HepG2 (cell line): ENCODE results near the gene CTNNBL1. TPM values are rescaled to one million over a fixed set of nuclear protein-coding genes. Genes with fewer than 3 reads are reported as not detected.

Experiments used
- ATAC-seq: fragments of 200-7000 bp; cut with Tn5 transposase; 3 replicates; pipeline ENCODE4 v1.9.1; 2020; ENCODE audit warnings: mild to moderate bottlenecking, moderate library complexity
- BruUV-seq: library from RNA; stranded (reverse); fragments of 400-500 nt; replicated peaks from 2 replicates; lab custom pipeline; 2021; lab: Mats Ljungman, UMichigan
- CTCF ChIA-PET: fragments of 300-600 bp; formaldehyde crosslinking; extraction: SDS; loops from one replicate; lab custom pipeline; 2021; ENCODE audit warnings: low total read pairs, inconsistent platforms, low intra/inter-chr PET ratio; lab: Yijun Ruan, JAX
- POLR2A ChIA-PET: fragments of 350-600 bp; sonication (Branson Sonifier 250); formaldehyde crosslinking; loops from one replicate; lab custom pipeline; 2020; ENCODE audit warnings: antibody characterized with exemption, inconsistent platforms; lab: Yijun Ruan, JAX
- DNase-seq: peaks from one replicate; pipeline ENCODE4 v3.0.0-alpha.2; 2015; ENCODE audit warnings: low spot score
- FAIRE-seq: peaks from 3 replicates; lab custom pipeline; 2011; peaks lifted over from hg19 to GRCh38; lab: Jason Lieb, UNC
- H2AFZ ChIP-seq: one replicate; pipeline ENCODE4 v1.6.1; 2011; ENCODE audit warnings: low read length, inconsistent platforms
- H3K27ac ChIP-seq: fragments of 300-600 bp; 3 replicates; pipeline ENCODE4 v1.8.0; 2011; ENCODE audit warnings: mixed run types, mild to moderate bottlenecking, mixed read lengths, low read length, inconsistent platforms; ENCODE audit not compliant: insufficient read depth; ENCODE audit errors: extremely low read length
- H3K27me3 ChIP-seq, 2 experiments: fragments of 200-600 bp in 1 of 2; 2 replicates in 1 of 2; 3 replicates in 1 of 2; pipeline versions ENCODE4 v1.6.0 to v1.8.0; 2011; ENCODE audit warnings: low read length in 2 of 2, mild to moderate bottlenecking in 2 of 2, moderate library complexity in 2 of 2, inconsistent platforms in 1 of 2; ENCODE audit not compliant: insufficient read depth in 2 of 2, control insufficient read depth in 1 of 2
- H3K36me3 ChIP-seq, 2 experiments: fragments of 200-600 bp in 1 of 2; replicated peaks in 1 of 2; 2 replicates in 1 of 2; 3 replicates in 1 of 2; pipeline versions ENCODE4 v1.5.1 to v1.8.0; 2011; ENCODE audit warnings: low read length in 2 of 2, inconsistent platforms in 1 of 2; ENCODE audit not compliant: insufficient read depth in 2 of 2, control insufficient read depth in 1 of 2
- H3K4me1 ChIP-seq: 2 replicates; pipeline ENCODE4 v1.5.1; 2012; ENCODE audit warnings: low read length, inconsistent platforms; ENCODE audit not compliant: insufficient read depth
- H3K4me2 ChIP-seq: 2 replicates; pipeline ENCODE4 v1.6.0; 2011; ENCODE audit warnings: low read depth, low read length, inconsistent platforms
- H3K4me3 ChIP-seq, 3 experiments: fragments of 200-600 bp in 1 of 3; sonication (generic), shearing (Covaris generic) in 1 of 3; replicated peaks in 1 of 3; 2 replicates each; pipeline ENCODE4 v1.5.1; 2011 to 2016; ENCODE audit warnings: low read length in 3 of 3, inconsistent platforms in 2 of 3, low read depth in 2 of 3, mild to moderate bottlenecking in 2 of 3, control low read depth in 1 of 3, mixed read lengths in 1 of 3; ENCODE audit not compliant: insufficient read depth in 1 of 3
- H3K79me2 ChIP-seq: one replicate; pipeline ENCODE4 v1.6.1; 2011; ENCODE audit warnings: low read length, inconsistent platforms; ENCODE audit not compliant: insufficient read depth
- H3K9ac ChIP-seq: 2 replicates; pipeline ENCODE4 v1.6.0; 2011; ENCODE audit warnings: mild to moderate bottlenecking, low read depth, low read length, inconsistent platforms; ENCODE audit not compliant: insufficient read depth
- H3K9me3 ChIP-seq: 2 replicates; pipeline ENCODE4 v1.5.1; 2012; ENCODE audit warnings: mild to moderate bottlenecking, low read length
- H4K20me1 ChIP-seq: 2 replicates; pipeline ENCODE4 v1.6.0; 2011; ENCODE audit warnings: inconsistent platforms, mild to moderate bottlenecking, low read length, moderate library complexity; ENCODE audit not compliant: insufficient read depth
- CCAR2 ChIP-seq: fragments of 200-400 bp; formaldehyde crosslinking; optimal IDR thresholded peaks from 2 replicates; pipeline ENCODE3; 2018; ENCODE audit warnings: low read depth, mild to moderate bottlenecking, low read length, moderate library complexity
- FOXO1 ChIP-seq: sonication (generic); formaldehyde crosslinking; IDR thresholded peaks from 2 replicates; pipeline ENCODE4 v1.4.0; 2020; ENCODE audit warnings: missing genetic modification reagents
- FOXP1 ChIP-seq, 2 experiments: fragments of 450-650 bp in 1 of 2; IDR thresholded peaks; 2 replicates each; pipeline ENCODE4 v1.6.1; 2017 to 2018; ENCODE audit warnings: antibody characterized with exemption in 1 of 2
- GABPA ChIP-seq, 2 experiments: IDR thresholded peaks; 2 replicates each; pipeline ENCODE4 v1.6.1; 2011 to 2016; ENCODE audit warnings: low read depth in 2 of 2, low read length in 1 of 2, missing biosample characterization in 1 of 2, missing genetic modification characterization in 1 of 2
- NCOR1 ChIP-seq: fragments of 200-600 bp; sonication (generic); IDR thresholded peaks from 2 replicates; pipeline ENCODE4 v1.7.0; 2017; ENCODE audit warnings: antibody characterized with exemption, low read length, borderline replicate concordance
- PAX8 ChIP-seq: sonication (generic); formaldehyde crosslinking; IDR thresholded peaks from 2 replicates; pipeline ENCODE4 v1.8.0; 2022; ENCODE audit warnings: mild to moderate bottlenecking, missing genetic modification reagents, borderline replicate concordance
- ZNF24 ChIP-seq: fragments of 450-650 bp; IDR thresholded peaks from 2 replicates; pipeline ENCODE4 v1.6.1; 2017; ENCODE audit warnings: antibody characterized with exemption, mild to moderate bottlenecking
- ZNF747 ChIP-seq: sonication (generic); formaldehyde crosslinking; IDR thresholded peaks from 2 replicates; pipeline ENCODE4 v1.8.1; 2023; ENCODE audit warnings: missing genetic modification reagents, mild to moderate bottlenecking, borderline replicate concordance
- ZNF776 ChIP-seq: sonication (generic); formaldehyde crosslinking; IDR thresholded peaks from 2 replicates; pipeline ENCODE4 v1.4.0; 2020; ENCODE audit warnings: mild to moderate bottlenecking, missing genetic modification reagents
- WGBS: methylation state at CpG from one replicate; pipeline ENCODE4 v1.1.6; 2017; ENCODE audit warnings: low lambda C conversion rate; 5-methylcytosine and 5-hydroxymethylcytosine counted together
- in situ Hi-C: cut with HindIII; loops from 2 replicates; pipeline ENCODE4 v1.10.0; 2017; ENCODE audit warnings: low pct_unique_long_range_greater_than_20kb; ENCODE audit not compliant: extremely low pct_ligation_motif_present
- intact Hi-C: fragments of 100-400 bp; cut with micrococcal nuclease; formaldehyde crosslinking; loops from one replicate; pipeline ENCODE4 v1.10.0; 2022; ENCODE audit not compliant: unreplicated experiment
- polyA plus RNA-seq, 8 experiments: library from polyadenylated mRNA; depleted of rRNA in 3 of 8; stranded (reverse) in 7 of 8; unstranded in 1 of 8; fragments of >200 nt; fragmentation: Illumina TruSeq in 4 of 8; extraction: Trizol in 4 of 8; gene quantifications; 2 replicates each; pipeline versions ENCODE4 v1.2.1 to v1.2.3, GENCODE V29; 2011 to 2016; ENCODE audit warnings: low read depth in 4 of 8, missing spikeins in 1 of 8, mixed read lengths in 1 of 8; ENCODE audit not compliant: insufficient read depth in 1 of 8
- total RNA-seq, 5 experiments: library from RNA; depleted of rRNA; stranded (reverse); fragments of >200 nt; fragmentation: Illumina TruSeq; extraction: Trizol; gene quantifications; 2 replicates each; pipeline ENCODE4 v1.2.3, GENCODE V29; 2016; ENCODE audit warnings: low read depth in 1 of 5
- TF ChIP-seq, protein P1 (sequence below): fragments of 450-650 bp; IDR thresholded peaks from 2 replicates; pipeline ENCODE4 v1.6.1; 2017; ENCODE audit warnings: mild to moderate bottlenecking
- TF ChIP-seq, protein P2 (sequence below): sonication (generic); formaldehyde crosslinking; conservative IDR thresholded peaks from 2 replicates; pipeline ENCODE4 v1.8.1; 2023; ENCODE audit warnings: missing genetic modification reagents

The CTNNBL1 gene
- total and polyA plus RNA-seq, 2 of the 13 experiments (the other 11 are each of a cell fraction or from before 2014, with no cell fraction given): 49.3 to 94.6 TPM

DNA sequence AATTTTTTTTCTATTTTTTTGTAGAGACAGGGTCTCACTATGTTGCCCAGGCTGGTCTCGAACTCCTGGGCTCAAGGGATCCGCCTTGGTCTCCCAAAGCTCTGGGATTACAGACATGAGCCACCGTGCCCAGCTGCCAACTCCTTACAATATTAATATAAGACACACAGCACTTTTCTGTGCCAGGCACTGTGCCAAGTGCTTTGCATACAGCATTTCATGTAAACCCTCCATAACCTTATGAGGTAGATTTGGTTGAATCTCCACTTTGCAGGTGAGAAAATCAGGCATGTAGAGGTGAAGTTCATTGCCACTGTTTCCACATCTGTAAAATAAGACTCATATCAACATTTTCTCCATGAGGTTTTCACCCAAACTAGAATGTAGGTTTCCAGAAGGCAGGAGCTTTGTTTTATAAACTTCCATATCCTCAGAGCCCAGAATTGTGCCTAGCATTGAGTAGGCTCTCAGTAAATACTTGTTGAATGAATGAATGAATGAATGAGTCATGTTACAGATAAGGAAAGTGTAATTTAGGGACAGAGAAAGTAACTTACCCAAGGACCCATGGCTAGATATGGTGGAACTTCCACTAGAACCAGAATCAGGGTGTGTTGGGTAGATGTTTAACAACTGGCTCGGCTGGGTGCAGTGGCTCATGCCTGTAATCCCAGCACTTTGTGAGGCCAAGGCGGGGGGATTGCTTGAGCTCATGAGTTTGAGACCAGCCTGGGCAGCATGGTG is 3.0 kb upstream of the CTNNBL1 start:
- TF ChIP-seq CCAR2 (no peak), FOXP1 (IDR thresholded peaks at IDR 0.05) (no peak), FOXP1 (CRISPR knock-in tag; IDR thresholded peaks at IDR 0.05) (no peak), ZNF776 (CRISPR knock-in tag) (no peak), FOXO1 (no peak), NCOR1 (no peak), ZNF24 (0 out of 2 replicates have a peak, but pooled peaks have one; percentile 31), PAX8 (no peak), GABPA (IDR thresholded peaks at IDR 0.05; ENCODE audit: low read depth, low read length) (no peak), GABPA (CRISPR knock-in tag; IDR thresholded peaks at IDR 0.05; ENCODE audit: low read depth) (no peak), ZNF747 (0 out of 2 replicates have a peak, but pooled peaks have one; percentile 39)
- TF ChIP-seq, protein P1, sequence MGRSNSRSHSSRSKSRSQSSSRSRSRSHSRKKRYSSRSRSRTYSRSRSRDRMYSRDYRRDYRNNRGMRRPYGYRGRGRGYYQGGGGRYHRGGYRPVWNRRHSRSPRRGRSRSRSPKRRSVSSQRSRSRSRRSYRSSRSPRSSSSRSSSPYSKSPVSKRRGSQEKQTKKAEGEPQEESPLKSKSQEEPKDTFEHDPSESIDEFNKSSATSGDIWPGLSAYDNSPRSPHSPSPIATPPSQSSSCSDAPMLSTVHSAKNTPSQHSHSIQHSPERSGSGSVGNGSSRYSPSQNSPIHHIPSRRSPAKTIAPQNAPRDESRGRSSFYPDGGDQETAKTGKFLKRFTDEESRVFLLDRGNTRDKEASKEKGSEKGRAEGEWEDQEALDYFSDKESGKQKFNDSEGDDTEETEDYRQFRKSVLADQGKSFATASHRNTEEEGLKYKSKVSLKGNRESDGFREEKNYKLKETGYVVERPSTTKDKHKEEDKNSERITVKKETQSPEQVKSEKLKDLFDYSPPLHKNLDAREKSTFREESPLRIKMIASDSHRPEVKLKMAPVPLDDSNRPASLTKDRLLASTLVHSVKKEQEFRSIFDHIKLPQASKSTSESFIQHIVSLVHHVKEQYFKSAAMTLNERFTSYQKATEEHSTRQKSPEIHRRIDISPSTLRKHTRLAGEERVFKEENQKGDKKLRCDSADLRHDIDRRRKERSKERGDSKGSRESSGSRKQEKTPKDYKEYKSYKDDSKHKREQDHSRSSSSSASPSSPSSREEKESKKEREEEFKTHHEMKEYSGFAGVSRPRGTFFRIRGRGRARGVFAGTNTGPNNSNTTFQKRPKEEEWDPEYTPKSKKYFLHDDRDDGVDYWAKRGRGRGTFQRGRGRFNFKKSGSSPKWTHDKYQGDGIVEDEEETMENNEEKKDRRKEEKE: no peak
- TF ChIP-seq, protein P2, sequence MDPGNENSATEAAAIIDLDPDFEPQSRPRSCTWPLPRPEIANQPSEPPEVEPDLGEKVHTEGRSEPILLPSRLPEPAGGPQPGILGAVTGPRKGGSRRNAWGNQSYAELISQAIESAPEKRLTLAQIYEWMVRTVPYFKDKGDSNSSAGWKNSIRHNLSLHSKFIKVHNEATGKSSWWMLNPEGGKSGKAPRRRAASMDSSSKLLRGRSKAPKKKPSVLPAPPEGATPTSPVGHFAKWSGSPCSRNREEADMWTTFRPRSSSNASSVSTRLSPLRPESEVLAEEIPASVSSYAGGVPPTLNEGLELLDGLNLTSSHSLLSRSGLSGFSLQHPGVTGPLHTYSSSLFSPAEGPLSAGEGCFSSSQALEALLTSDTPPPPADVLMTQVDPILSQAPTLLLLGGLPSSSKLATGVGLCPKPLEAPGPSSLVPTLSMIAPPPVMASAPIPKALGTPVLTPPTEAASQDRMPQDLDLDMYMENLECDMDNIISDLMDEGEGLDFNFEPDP (CRISPR knock-in tag): no peak
- in situ Hi-C loops: no loop called here
- Histone ChIP-seq H2AFZ (no peak overlapping the region), H3K27me3 (peaks cover 0 to 4% of the 10 kb centered on the region in 2 experiments; a peak in 1 of 5 replicates), H3K4me3 (no peak overlapping the region), H3K36me3 (no peaks in the 10 kb centered on the region), H3K9ac (no peak overlapping the region), H4K20me1 (no peaks in the 10 kb centered on the region), H3K79me2 (peaks cover 19% of the 10 kb centered on the region), H3K4me1 (peaks cover 34% of the 10 kb centered on the region), H3K4me2 (no peak overlapping the region), H3K9me3 (no peaks in the 10 kb centered on the region), H3K27ac (no peak overlapping the region)
- no TSS peak for BruUV-seq
- whole genome bisulfite sequencing: 48% methylated on average over 5 of the region's 5 CpGs
- intact Hi-C loops: no loop called here
- FAIRE-seq (no peak), DNase-seq (no peak), ATAC-seq (no peak)
- ChIA-PET CTCF (no interaction called here), POLR2A (no interaction called here)
